Nephron (organoid): ENCODE measurements around the gene CD55.

Experiments used
- H3K27ac Mint-ChIP-seq, 3 experiments: 2 replicates each; pipeline ENCODE4 v1.8.0; 2020; ENCODE audit warnings: mixed read lengths in 3 of 3, mild to moderate bottlenecking in 2 of 3, moderate library complexity in 1 of 3
- H3K27me3 Mint-ChIP-seq: 2 replicates; pipeline ENCODE4 v1.8.0; 2021; ENCODE audit warnings: low read depth, mild to moderate bottlenecking, moderate library complexity, mixed read lengths
- H3K36me3 Mint-ChIP-seq: 2 replicates; pipeline ENCODE4 v1.8.0; 2020; ENCODE audit warnings: low read depth, mixed read lengths
- H3K4me1 Mint-ChIP-seq: 2 replicates; pipeline ENCODE4 v1.8.0; 2020; ENCODE audit warnings: mixed read lengths
- H3K4me3 Mint-ChIP-seq, 3 experiments: 2 replicates each; pipeline ENCODE4 v1.8.0; 2020; ENCODE audit warnings: mild to moderate bottlenecking in 3 of 3, mixed read lengths in 3 of 3, moderate library complexity in 2 of 3
- H3K9me3 Mint-ChIP-seq: 2 replicates; pipeline ENCODE4 v1.8.0; 2020; ENCODE audit warnings: mixed read lengths
- TF ChIP-seq, protein P1 (sequence below), 3 experiments: fragments of 200-600 bp; sonication (generic); IDR thresholded peaks; one replicate each; pipeline ENCODE4 v1.5.0; 2021; ENCODE audit warnings: antibody characterized with exemption in 3 of 3; ENCODE audit not compliant: unreplicated experiment in 3 of 3

The CD55 gene

GRCh38 chr1:207388721-207389120 is 67.2 kb downstream of the CD55 start:
- no peaks in the 10 kb centered on the region for H3K36me3 Mint-ChIP-seq

DNA sequence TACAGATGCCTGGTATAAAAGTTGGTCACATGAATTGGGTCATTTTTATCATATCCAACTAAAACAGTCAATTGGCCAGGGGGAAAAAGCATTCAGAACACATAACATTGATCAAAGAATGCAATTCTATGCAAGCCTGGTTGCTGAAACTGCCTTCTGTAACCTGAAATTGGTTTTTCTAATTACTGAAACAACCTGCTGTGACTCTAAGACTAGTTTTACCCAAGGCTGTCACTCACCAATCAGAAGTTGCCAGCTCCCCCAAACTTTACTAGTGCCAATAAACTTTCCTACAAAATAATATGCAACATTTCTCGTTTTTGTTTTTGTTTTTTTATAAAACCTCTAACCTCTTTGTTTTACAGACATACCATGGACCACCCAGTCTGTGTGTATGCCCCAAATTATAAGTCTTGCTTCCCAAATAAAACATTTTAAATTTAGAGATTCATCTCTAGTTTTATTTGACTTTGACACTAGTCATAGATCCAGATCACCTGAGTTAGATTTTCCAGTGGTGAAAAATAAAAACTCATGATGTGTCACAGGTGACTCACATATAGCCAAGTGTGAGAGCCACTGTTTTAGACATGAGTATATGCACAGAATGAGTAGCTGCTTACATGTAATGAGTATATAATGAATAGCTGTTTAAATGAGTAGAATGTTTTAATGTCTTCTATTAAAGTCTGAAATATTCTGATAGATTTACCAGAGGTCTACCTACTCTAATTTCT is 68.4 kb downstream of the CD55 start:
- no peak overlapping the region for H3K27ac Mint-ChIP-seq
- TF ChIP-seq, protein P1, sequence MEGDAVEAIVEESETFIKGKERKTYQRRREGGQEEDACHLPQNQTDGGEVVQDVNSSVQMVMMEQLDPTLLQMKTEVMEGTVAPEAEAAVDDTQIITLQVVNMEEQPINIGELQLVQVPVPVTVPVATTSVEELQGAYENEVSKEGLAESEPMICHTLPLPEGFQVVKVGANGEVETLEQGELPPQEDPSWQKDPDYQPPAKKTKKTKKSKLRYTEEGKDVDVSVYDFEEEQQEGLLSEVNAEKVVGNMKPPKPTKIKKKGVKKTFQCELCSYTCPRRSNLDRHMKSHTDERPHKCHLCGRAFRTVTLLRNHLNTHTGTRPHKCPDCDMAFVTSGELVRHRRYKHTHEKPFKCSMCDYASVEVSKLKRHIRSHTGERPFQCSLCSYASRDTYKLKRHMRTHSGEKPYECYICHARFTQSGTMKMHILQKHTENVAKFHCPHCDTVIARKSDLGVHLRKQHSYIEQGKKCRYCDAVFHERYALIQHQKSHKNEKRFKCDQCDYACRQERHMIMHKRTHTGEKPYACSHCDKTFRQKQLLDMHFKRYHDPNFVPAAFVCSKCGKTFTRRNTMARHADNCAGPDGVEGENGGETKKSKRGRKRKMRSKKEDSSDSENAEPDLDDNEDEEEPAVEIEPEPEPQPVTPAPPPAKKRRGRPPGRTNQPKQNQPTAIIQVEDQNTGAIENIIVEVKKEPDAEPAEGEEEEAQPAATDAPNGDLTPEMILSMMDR (IDR thresholded peaks at IDR 0.05; ENCODE audit: unreplicated experiment in 3 of 3): no peak
- peaks cover 4% of the 10 kb centered on the region for H3K27me3 Mint-ChIP-seq
- no peaks in the 10 kb centered on the region for H3K36me3 Mint-ChIP-seq
- H3K9me3 Mint-ChIP-seq: peaks cover 8% of the 10 kb centered on the region
- no peak overlapping the region for H3K4me3 Mint-ChIP-seq
- H3K4me1 Mint-ChIP-seq: no peaks in the 10 kb centered on the region

More at GRCh38 chr1:207388721-207389120, 67.2 kb downstream of the CD55 start:
- Mint-ChIP-seq H3K4me1 (no peaks in the 10 kb centered on the region), H3K27me3 (peaks cover 4% of the 10 kb centered on the region), H3K4me3 (no peak overlapping the region), H3K27ac (no peak overlapping the region), H3K9me3 (peaks cover 11% of the 10 kb centered on the region)
- TF ChIP-seq, protein P1 (IDR thresholded peaks at IDR 0.05; ENCODE audit: unreplicated experiment in 3 of 3): no peak

GRCh38 chr1:207393610-207394009 is 72.1 kb downstream of the CD55 start:
- no peaks in the 10 kb centered on the region for H3K27me3 Mint-ChIP-seq
- no peaks in the 10 kb centered on the region for H3K36me3 Mint-ChIP-seq
- TF ChIP-seq, protein P1 (IDR thresholded peaks at IDR 0.05; ENCODE audit: unreplicated experiment in 3 of 3): no peak
- H3K4me3 Mint-ChIP-seq: no peak overlapping the region
- no peaks in the 10 kb centered on the region for H3K4me1 Mint-ChIP-seq
- no peak overlapping the region for H3K27ac Mint-ChIP-seq
- no peaks in the 10 kb centered on the region for H3K9me3 Mint-ChIP-seq

DNA sequence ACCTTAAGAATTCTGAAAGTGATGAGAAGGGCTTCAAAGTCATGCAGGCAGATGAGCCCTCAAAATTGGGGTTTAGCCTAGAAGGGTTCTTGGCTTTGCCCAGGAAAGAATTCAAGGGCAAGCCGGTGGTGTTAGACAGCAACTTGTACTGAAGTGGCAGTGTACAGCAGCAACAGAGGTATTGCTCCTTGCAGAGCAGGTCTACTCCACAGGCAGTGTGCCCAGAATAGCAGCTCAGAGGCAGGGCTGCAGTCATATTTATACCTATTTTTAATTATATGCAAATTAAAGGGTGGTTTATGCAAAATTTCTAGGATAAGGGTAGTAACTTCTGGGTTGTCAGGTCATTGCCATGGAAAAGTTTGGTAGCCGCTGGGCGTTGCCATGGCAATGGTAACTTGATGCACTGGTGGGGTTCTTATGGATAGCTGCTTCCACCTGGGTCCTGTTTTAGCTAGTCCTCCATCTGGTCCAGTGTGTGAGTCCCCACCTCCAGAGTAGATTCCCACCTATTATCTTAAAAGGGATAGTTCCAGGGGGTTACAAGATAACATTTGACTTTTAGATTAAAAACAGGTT is 74.8 kb downstream of the CD55 start:
- Mint-ChIP-seq H3K4me3 (no peak overlapping the region), H3K4me1 (no peaks in the 10 kb centered on the region), H3K9me3 (no peaks in the 10 kb centered on the region), H3K27me3 (no peaks in the 10 kb centered on the region), H3K27ac (no peak overlapping the region), H3K36me3 (no peaks in the 10 kb centered on the region)
- TF ChIP-seq, protein P1 (IDR thresholded peaks at IDR 0.05; ENCODE audit: unreplicated experiment in 3 of 3): no peak

- TF ChIP-seq, protein P1 (IDR thresholded peaks at IDR 0.05; ENCODE audit: unreplicated experiment in 3 of 3): no peak
- H3K27me3 Mint-ChIP-seq: no peaks in the 10 kb centered on the region
- H3K4me1 Mint-ChIP-seq: no peaks in the 10 kb centered on the region
- H3K27ac Mint-ChIP-seq: no peak overlapping the region
- H3K4me3 Mint-ChIP-seq: no peak overlapping the region
- H3K9me3 Mint-ChIP-seq: no peaks in the 10 kb centered on the region
- no peaks in the 10 kb centered on the region for H3K36me3 Mint-ChIP-seq
Measured at GRCh38 chr1:207397525-207397926, 76.0 kb downstream of the CD55 start.

- Mint-ChIP-seq H3K36me3 (no peaks in the 10 kb centered on the region), H3K4me1 (no peaks in the 10 kb centered on the region), H3K9me3 (no peaks in the 10 kb centered on the region), H3K4me3 (no peak overlapping the region), H3K27me3 (no peaks in the 10 kb centered on the region), H3K27ac (no peak overlapping the region)
- TF ChIP-seq, protein P1 (IDR thresholded peaks at IDR 0.05; ENCODE audit: unreplicated experiment in 3 of 3): no peak
Measured at GRCh38 chr1:207398986-207399385, 77.5 kb downstream of the CD55 start.
